Transverse colon (tissue), 4 donors: ENCODE data around the gene DCP2. TPM values are rescaled to one million over a fixed set of nuclear protein-coding genes. Genes with fewer than 3 reads are reported as not detected.

Experiments used
- DNase-seq: peaks from one replicate; pipeline ENCODE4 v3.0.0-alpha.2; 2019
- H3K27ac ChIP-seq, 4 donors: fragments of 200-600 bp; sonication (generic); 2 replicates each; pipeline ENCODE4 v1.5.1; 2016 to 2018; ENCODE audit warnings: inconsistent platforms in 4 of 4
- H3K27me3 ChIP-seq: fragments of 200-600 bp; sonication (generic); 2 replicates; pipeline ENCODE4 v1.5.1; 2017; ENCODE audit warnings: inconsistent platforms
- H3K36me3 ChIP-seq, 4 donors: fragments of 200-600 bp; sonication (generic); 2 replicates each; pipeline ENCODE4 v1.5.1; 2017 to 2019; ENCODE audit warnings: inconsistent platforms in 4 of 4
- H3K4me1 ChIP-seq, 4 donors: fragments of 200-600 bp; sonication (generic); 2 replicates each; pipeline ENCODE4 v1.5.1; 2017 to 2020; ENCODE audit warnings: inconsistent platforms in 4 of 4
- H3K4me3 ChIP-seq, 4 donors: fragments of 200-600 bp; sonication (generic); 1 replicate in 1 of 4; 2 replicates in 3 of 4; pipeline versions ENCODE4 v1.5.1 to v1.6.1; 2017 to 2019; ENCODE audit warnings: inconsistent platforms in 4 of 4
- H3K9me3 ChIP-seq, 2 donors: fragments of 200-600 bp; sonication (generic); 2 replicates each; pipeline ENCODE4 v1.5.1; 2017 to 2019; ENCODE audit warnings: inconsistent platforms in 2 of 2
- CTCF ChIP-seq, 5 experiments: fragments of 200-600 bp in 3 of 5; fragments of 450-650 bp in 2 of 5; sonication (generic) in 3 of 5; IDR thresholded peaks; 1 replicate in 2 of 5; 2 replicates in 3 of 5; pipeline ENCODE4 v1.5.1; 2016 to 2017; ENCODE audit warnings: antibody characterized with exemption in 5 of 5, inconsistent platforms in 3 of 5, mild to moderate bottlenecking in 2 of 5, moderate library complexity in 1 of 5
- EP300 ChIP-seq: sonication (generic); formaldehyde crosslinking; IDR thresholded peaks from one replicate; pipeline ENCODE4 v1.6.1; 2017; ENCODE audit warnings: antibody characterized with exemption, low read depth
- POLR2A ChIP-seq: fragments of 450-650 bp; IDR thresholded peaks from one replicate; pipeline ENCODE4 v1.6.1; 2016; ENCODE audit warnings: antibody characterized with exemption, mild to moderate bottlenecking, moderate library complexity
- POLR2AphosphoS5 ChIP-seq, 3 donors: sonication (generic); formaldehyde crosslinking; IDR thresholded peaks; one replicate each; pipeline ENCODE4 v1.6.1; 2016; ENCODE audit warnings: antibody characterized with exemption in 3 of 3
- WGBS, 2 donors: methylation state at CpG; one replicate each; pipeline ENCODE4 v1.1.5; 2018; ENCODE audit warnings: low coverage in 1 of 2; 5-methylcytosine and 5-hydroxymethylcytosine counted together
- in situ Hi-C, 4 donors: fragments of 200-750 bp; cut with MboI; loops; one replicate each; pipeline versions ENCODE4 v1.15.0 to v1.15.1; 2017; ENCODE audit warnings: low sequenced_read_pairs in 3 of 4, low pct_ligation_motif_present in 1 of 4, low pct_unique_long_range_greater_than_20kb in 1 of 4
- intact Hi-C: fragments of 100-400 bp; cut with DNase I; formaldehyde crosslinking; loops from one replicate; pipeline ENCODE4 v1.15.1; 2023; ENCODE audit warnings: low total_unique reads
- total RNA-seq, 4 donors: library from RNA; depleted of rRNA; stranded (reverse); fragments of >200 nt; gene quantifications; one replicate each; pipeline ENCODE4 v1.1.0, GENCODE V29; 2016

DCP2 gene
- total RNA-seq, 4 donors from 2014 or later: 11.6 to 27.8 (median 20.7) TPM

GRCh38 chr5:113062869-113063508 lies 86.4 kb downstream of the DCP2 start:
- Histone ChIP-seq H3K4me3 (no peak overlapping the region), H3K27me3 (no peaks in the 10 kb centered on the region), H3K27ac (no peak overlapping the region), H3K4me1 (no peaks in the 10 kb centered on the region), H3K36me3 (no peaks in the 10 kb centered on the region), H3K9me3 (no peaks in the 10 kb centered on the region)
- WGBS, 2 donors: 63 to 77% methylated on average over 1 to 6 of the region's 6 CpGs
- in situ Hi-C loops (no loop called here), intact Hi-C loops (no loop called here)
- TF ChIP-seq POLR2AphosphoS5 (IDR thresholded peaks at IDR 0.05) (no peak), POLR2A (no peak), EP300 (no peak), CTCF (IDR thresholded peaks at IDR 0.05) (no peak)
- no peak for DNase-seq

- TF ChIP-seq CTCF (IDR thresholded peaks at IDR 0.05) (no peak), POLR2AphosphoS5 (IDR thresholded peaks at IDR 0.05) (no peak), POLR2A (no peak), EP300 (no peak)
- no peak overlapping the region for H3K27ac ChIP-seq
- no peaks in the 10 kb centered on the region for H3K4me1 ChIP-seq
- H3K4me3 ChIP-seq: no peak overlapping the region
- H3K27me3 ChIP-seq: no peaks in the 10 kb centered on the region
- in situ Hi-C loops (no loop called here), intact Hi-C loops (no loop called here)
- no peaks in the 10 kb centered on the region for H3K36me3 ChIP-seq
- DNase-seq: no peak
- H3K9me3 ChIP-seq: no peaks in the 10 kb centered on the region
- WGBS, 2 donors: 85% methylated on average over 7 of the region's 12 CpGs; no CpG with 5 or more reads in 1 of the 2 donors
These were observed 87.3 kb downstream of the DCP2 start for GRCh38 chr5:113063927-113064326.

- in situ Hi-C loops: no loop called here
- H3K27me3 ChIP-seq: no peaks in the 10 kb centered on the region
- intact Hi-C loops: no loop called here
- 83% methylated on average over 1 of the region's 1 CpG; no CpG with 5 or more reads in 1 of the 2 donors for WGBS, 2 donors
- H3K36me3 ChIP-seq: no peaks in the 10 kb centered on the region
- no peaks in the 10 kb centered on the region for H3K9me3 ChIP-seq
- DNase-seq: no peak
- no peak overlapping the region for H3K27ac ChIP-seq
- TF ChIP-seq POLR2A (no peak), CTCF (IDR thresholded peaks at IDR 0.05) (no peak)
- H3K4me3 ChIP-seq: no peak overlapping the region
- no peaks in the 10 kb centered on the region for H3K4me1 ChIP-seq
These were observed 88.2 kb downstream of the DCP2 start for GRCh38 chr5:113064806-113065205.

- H3K36me3 ChIP-seq: no peaks in the 10 kb centered on the region
- intact Hi-C loops: no loop called here
- H3K4me3 ChIP-seq: no peak overlapping the region
- no peak for TF ChIP-seq POLR2AphosphoS5 (IDR thresholded peaks at IDR 0.05)
- no peak for TF ChIP-seq POLR2A
- no peak for TF ChIP-seq EP300
- TF ChIP-seq CTCF (IDR thresholded peaks at IDR 0.05): no peak
- no peaks in the 10 kb centered on the region for H3K9me3 ChIP-seq
- WGBS, 2 donors: 89% methylated on average over 2 of the region's 2 CpGs; no CpG with 5 or more reads in 1 of the 2 donors
- DNase-seq: no peak
- in situ Hi-C loops: no loop called here
- H3K4me1 ChIP-seq: no peaks in the 10 kb centered on the region
- no peaks in the 10 kb centered on the region for H3K27me3 ChIP-seq
- H3K27ac ChIP-seq: no peak overlapping the region
These were observed 89.0 kb downstream of the DCP2 start for GRCh38 chr5:113065626-113066025.
